GM21737 (cell line): ENCODE measurements around the gene AGT.

Experiments
- ATAC-seq: cut with Tn5 transposase; IDR thresholded peaks from one replicate; pipeline ENCODE4 v1.9.1; 2021; ENCODE audit warnings: mild to moderate bottlenecking, moderate library complexity; ENCODE audit not compliant: unreplicated experiment

The AGT gene

DNA sequence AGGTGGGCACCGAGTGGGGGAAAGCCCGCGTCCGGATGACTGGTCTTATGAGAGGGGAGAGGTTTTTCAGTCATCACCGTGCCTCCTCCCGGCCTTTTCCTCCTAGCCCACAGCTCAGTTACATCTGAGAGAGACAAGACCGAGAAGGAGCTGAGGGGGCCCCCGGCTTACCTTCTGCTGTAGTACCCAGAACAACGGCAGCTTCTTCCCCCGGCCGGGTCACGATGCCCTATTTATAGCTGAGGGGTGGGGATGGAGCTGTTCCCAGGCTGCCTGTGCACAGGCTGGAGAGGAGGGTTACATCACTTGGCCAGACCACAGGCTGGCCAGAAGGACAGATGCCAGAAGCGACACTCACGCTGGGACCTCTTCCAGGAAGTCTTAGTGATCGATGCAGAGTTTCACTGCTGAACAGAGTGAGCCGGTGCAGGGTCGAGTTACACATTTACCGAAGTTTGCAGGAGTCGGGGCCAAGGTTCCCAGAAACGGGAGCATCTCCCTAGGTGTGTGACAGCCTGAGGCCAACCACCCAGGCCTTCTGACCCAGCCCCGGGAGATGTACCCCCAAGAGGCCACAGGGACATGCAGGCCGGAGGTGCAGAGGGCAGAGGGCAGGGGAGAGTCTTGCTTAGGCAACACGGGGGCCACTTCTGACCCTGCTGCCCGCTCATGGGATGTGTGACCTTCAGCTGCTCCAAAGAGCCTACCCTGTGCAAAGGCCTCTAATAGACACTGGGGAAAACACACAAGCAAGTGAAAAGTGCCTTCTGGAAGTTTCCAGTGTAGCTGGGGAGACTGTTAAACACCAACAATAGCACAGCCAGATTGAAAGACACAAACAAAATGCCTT lies at the start of gene AGT:
Gene AGT, minus strand, starts transcription at position 208 of the 850 bp plus-strand sequence. CDS start 3,299 bp downstream, outside the sequence.
- ATAC-seq = no peak

DNA sequence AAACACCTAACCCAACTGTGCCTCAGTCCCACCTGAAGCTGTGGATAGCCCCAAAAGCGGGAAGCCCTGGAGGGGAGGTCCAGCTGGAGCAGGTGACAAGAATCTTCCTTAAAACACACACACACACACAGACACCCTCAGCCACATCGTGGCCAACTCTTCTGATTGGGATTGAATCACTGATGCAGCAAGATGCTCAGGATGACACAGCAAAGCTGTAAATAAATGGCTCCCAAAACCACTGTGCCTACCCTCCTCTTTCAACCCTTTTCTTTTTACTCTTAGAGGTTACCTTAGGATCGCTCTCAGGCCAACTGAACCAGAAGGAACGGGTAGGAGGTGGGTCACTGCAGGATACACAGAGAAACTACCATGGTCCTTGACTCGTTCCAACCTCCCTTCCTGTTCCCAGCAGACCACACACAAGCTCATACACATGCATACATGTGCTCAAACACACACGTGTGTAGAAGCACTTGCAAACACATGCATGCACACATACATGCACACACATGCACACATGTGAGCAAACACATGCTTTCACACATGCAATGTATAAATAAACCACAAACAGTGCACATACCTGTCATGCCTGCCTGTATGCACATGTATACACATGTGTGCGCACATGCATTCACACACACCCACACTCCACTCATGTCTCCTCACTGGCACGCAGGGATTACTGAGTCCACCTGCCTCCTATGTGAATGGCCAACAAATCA lies 47.7 kb upstream of the AGT start:
- ATAC-seq = no peak

DNA sequence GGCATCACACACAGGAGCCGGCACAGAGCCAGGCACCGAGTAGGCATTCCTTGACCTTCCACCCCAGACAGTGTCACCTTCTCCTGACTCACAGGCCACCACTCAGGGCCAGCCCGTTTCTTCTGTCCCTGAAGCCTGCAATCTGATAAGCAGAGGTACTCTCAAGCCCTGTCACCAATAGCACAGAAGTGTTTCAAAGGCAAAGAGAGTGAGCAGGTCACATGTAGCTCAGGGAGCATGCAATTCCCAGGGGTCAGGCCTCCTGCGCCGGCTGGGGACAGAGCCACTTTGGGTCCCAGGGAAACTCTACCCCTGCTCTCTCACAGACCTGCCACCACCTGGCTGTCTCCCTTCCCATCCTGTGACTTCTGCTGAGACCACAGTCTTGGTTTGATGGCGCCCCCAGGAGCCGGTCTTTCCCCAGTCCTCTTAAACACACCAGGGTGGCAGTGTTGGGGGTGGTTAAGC lies 46.5 kb upstream of the AGT start:
- no peak for ATAC-seq

- ATAC-seq = no peak
Measured at GRCh38 chr1:230759369-230760065, 45.6 kb upstream of the AGT start.

DNA sequence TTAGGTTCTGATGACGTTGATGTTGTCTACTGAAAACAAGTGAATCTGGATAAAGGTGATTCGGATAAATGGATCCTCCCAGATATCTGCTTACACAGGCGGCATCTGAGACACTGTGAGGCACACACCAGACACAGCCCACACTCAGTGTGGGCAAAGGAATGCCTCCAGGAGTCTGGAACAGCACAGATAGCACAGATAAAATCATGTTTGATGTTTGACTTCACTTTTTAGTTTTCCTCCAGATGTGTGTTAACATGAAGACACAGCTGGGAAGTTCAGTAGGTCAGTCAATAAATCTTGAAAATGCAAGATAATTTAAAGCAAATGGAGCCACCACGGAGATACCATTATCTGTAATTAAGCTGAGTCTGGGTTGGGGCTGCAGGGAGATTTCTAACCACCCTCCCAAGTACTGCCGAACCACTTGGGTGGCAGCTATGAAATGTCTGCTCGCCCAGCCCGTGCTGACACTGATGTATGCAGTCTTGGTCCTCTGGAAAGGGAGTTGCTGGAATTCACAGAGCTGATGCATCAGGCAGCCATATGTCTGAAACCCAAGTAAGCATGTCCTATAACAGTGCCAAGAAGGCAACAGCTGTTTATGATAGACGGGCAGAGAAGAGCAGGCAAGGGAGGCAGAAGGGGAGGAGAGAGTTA lies 44.9 kb upstream of the AGT start:
- ATAC-seq = no peak

- ATAC-seq = no peak
Measured at GRCh38 chr1:230757856-230758708, 44.2 kb upstream of the AGT start.

DNA sequence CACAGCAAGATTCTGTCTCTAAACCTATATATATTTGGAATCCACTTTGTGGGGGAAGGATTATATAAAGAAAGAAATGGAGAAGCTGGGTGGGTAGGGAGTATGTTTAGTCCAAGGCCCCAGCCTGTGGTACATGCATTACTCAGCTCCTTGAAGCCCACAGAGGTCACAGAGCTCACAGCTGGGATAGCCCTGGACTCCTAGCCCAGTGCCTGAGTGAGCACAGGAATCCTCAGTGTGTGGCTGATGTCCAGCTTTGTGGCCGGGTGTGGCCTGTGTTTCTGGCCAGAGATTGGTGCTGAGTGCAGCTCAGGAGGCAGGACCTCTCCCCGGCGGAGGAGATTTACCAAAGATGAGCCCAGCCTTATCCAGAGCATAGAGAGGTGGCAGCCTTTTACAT lies 40.9 kb upstream of the AGT start:
- ATAC-seq = no peak

DNA sequence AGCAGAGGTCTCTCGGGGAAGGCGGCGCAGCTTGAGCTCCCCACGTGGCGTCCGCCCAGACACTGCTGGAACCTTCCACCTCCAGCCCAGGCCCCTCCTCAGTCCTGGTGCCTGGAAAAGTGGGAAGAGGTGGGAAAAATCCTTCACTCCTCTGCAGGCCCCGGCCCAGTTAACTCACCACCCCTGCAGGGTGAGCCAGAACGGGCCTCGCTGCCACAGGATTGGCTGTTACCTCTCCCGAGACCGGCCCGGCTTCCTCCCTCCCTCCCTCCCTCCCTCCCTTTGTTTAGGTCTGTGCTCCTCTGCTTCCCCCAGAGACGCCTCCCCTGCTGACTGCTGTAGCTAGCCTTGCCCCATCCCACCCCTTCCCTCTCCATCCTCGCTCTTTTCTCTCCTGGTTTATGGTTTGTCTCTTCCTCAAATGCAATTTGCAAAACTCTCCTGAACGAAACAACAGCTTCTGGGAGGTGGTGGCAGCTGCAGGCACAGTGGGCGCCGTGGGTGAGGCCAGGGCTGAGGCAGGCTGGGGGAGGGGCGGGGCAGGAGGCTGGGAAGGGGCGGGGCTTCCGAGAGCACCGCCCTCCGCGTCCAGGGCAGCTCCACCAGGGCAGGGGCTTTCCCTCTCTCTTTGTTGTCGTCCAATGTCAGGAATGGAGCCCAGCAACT lies 39.8 kb upstream of the AGT start:
- ATAC-seq = no peak

DNA sequence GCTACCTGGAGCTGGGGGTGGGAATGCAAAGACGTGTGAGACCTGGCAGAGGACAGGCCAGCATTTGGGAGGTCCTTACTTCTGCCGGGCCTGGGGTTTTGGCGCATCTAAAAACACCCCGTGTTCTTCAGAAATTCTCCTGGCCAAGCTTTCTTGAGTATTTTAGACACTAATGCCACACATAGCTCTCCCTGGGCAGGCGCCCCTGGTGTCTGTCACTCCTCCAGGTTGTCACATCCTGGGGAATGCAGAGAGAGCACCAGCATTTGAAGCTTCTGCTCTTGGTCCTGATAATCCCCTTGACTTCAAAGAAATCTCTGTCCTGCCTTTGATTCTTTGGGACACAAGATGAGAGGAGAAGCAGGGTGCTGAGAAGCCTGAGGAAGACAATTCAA lies 39.3 kb upstream of the AGT start:
- no peak for ATAC-seq

DNA sequence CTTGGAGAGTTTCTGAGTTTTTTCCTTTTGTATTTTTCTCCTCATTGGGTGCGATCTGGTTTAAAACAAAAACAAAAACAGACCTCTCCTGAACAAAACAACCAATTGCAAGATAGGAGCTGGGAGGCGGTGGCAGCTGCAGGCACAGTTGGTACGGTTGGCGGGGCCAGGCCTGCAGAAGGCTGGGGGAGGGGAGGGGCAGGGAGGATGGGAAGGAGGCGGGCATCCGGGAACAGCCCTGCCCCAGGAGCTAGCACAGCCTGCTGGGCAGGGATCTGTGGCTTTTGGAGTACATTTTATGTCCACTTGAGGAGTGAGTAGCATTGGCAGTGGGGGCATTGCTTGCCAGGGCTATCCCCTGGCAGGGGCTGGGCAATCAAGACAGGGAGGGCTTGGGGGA lies 38.5 kb upstream of the AGT start:
- ATAC-seq = no peak

DNA sequence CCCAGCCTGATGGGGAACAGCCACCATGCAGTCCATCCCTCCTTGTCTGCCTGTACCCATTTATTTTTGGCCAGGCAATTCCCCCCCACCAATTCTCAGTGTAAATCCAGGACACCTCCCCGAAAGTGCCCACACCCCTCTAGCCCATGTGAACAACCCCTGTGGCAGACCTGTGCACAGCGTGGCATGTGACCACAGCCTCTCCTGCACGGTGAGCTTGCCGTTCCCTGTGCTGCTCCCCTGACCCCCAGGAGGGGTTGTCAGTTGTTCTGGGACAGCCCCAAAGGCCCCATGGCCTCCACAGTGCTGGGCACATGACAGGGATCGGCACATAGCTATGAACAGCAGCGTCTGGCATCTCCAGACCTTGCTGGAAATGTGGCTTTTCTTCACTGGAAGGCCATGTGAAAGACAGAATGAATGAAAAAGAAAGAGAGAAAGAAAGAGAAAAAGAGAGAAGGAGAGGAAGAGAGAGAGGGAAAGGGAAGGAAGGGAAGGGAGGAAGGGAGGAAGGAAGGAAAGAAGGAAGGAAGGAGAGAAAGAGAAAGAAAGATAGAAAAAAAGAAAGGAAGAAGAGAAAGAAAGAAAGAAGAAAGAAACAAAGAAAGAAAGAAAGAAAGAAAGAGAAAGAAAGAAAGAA lies 37.2 kb upstream of the AGT start:
- ATAC-seq = no peak

DNA sequence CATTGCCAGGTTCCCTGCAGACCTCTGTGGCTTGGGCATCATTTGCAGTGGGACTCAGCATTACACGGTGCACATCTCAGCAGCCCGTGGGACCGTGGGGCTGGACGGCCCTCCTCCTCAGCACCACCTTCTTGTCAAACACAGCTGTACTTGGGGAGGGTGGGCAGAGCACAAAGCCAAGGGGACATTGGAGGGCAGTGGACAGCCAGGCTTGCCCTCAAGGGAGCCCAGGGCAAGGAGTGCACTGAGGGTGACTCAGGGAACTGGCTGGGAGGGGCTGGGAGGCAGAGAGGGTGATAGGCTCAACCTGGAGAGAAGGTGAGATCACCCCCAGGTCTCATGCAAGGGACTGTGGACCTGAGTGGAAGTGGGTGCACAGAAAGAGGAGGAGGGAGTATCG lies 36.7 kb upstream of the AGT start:
- ATAC-seq = no peak

GRCh38 chr1:230749635-230750034 lies 35.7 kb upstream of the AGT start:
- ATAC-seq = no peak

- no peak for ATAC-seq
Measured at GRCh38 chr1:230749150-230749549, 35.2 kb upstream of the AGT start.

DNA sequence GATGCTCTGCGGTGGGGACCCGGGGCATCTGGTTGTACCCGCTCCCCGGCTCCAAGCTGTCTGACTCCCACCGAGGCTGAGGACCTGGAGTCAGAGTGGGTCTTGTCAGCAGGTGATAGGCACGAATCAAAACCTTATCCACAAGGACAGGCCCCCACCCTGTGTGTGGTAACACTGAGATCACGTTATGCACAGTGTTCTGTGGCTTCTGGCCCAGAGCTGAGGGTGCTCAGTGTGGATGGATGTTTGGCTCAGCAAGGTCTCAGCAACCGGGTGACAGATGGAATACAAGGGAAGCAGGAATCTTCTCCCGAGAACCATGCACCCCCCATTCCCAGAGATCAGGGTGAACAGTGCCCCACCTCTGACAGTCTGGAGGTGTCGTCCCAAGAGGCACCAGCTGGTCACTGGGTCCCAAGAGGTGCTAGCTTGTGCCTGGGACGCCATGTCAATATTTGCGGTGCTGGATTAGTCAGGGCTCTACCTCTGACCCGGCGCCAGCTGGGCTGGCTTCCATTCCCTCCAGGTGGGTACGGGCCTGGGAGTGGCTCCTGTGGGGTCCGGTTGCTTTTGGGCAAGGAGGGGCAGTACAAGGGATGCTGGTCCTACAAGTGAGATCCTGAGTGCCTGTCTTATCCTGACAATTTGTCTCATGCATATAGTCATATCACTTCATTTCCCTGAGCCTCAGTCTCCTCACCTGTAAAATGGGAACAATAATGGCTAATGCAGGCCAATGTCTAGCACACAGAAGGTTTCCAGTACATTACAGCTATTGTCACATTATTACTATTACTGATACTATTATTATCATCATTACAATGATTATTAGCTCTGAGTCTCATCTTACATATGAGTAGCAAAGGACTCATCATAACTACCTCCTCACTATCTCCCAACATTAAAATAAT lies 34.2 kb upstream of the AGT start:
- no peak for ATAC-seq

GRCh38 chr1:230747127-230747730 lies 33.3 kb upstream of the AGT start, which contains the start of gene CAPN9:
Gene CAPN9, plus strand, starts transcription at chr1:230747388. Its CDS starts 109 bp downstream, at chr1:230747497.
- ATAC-seq = no peak

GRCh38 chr1:230746617-230747016 lies 32.7 kb upstream of the AGT start:
- no peak for ATAC-seq

GRCh38 chr1:230745071-230745470 lies 31.1 kb upstream of the AGT start:
- no peak for ATAC-seq
